HEK293 (cell line): ENCODE results near the gene ZFAND2B.

Experiments
- BCL11A ChIP-seq: fragments of 450-650 bp; formaldehyde crosslinking; IDR thresholded peaks from 2 replicates; pipeline ENCODE4 v1.5.1; 2016; ENCODE audit warnings: low read depth, missing biosample characterization, missing genetic modification characterization
- CTCF ChIP-seq: fragments of 450-650 bp; formaldehyde crosslinking; IDR thresholded peaks from 2 replicates; pipeline ENCODE4 v1.5.1; 2016; ENCODE audit warnings: missing biosample characterization, missing genetic modification characterization
- TCF7L2 ChIP-seq: IDR thresholded peaks from 2 replicates; pipeline ENCODE4 v1.6.1; 2011; ENCODE audit warnings: low read depth, mild to moderate bottlenecking, inconsistent platforms, low read length, moderate library complexity, borderline replicate concordance
- ZNF266 ChIP-seq: fragments of 450-650 bp; formaldehyde crosslinking; IDR thresholded peaks from 2 replicates; pipeline ENCODE4 v1.5.1; 2016; ENCODE audit warnings: missing biosample characterization, missing genetic modification characterization, low read depth
- ZNF350 ChIP-seq: fragments of 450-650 bp; formaldehyde crosslinking; IDR thresholded peaks from 2 replicates; pipeline ENCODE4 v1.5.0; 2017; ENCODE audit warnings: missing biosample characterization, mild to moderate bottlenecking, missing genetic modification characterization

- TF ChIP-seq ZNF266, result no peak
- TF ChIP-seq TCF7L2, result no peak
- no peak for TF ChIP-seq BCL11A (tag by site-specific recombination)
- TF ChIP-seq ZNF350 (tag by site-specific recombination), result no peak
- no peak for TF ChIP-seq CTCF (tag by site-specific recombination)
Measured at GRCh38 chr2:219229305-219230058, 22.9 kb downstream of the ZFAND2B start, which contains the start of the genes ANKZF1 and ATG9A.
